ENCODE results near the gene SETBP1. TPM values are rescaled to one million over a fixed set of nuclear protein-coding genes. Genes with fewer than 3 reads are reported as not detected.

SETBP1 gene
- total RNA-seq (2012; rRNA removed): 0.28 and 0.36 TPM in 2 replicates
- polyA plus RNA-seq (2012; rRNA removed): 0.16 and 0.19 TPM in 2 replicates
- 0.02 and 0.09 TPM in 2 replicates for polyA plus RNA-seq (2012; cell fraction: cytosol; rRNA removed)
- polyA plus RNA-seq (2012; cell fraction: nucleus; rRNA removed; ENCODE audit: low replicate concordance): 0.09 and 0.28 TPM in 2 replicates
- Bru-seq, nascent RNA: percentile 37 among the genes with signal in this experiment
- percentile 44 among the genes with signal in this experiment for BruChase-seq, experiment 1, labeled RNA remaining after a 6-hour chase
- BruChase-seq, experiment 2, labeled RNA remaining after a 2-hour chase: percentile 38 among the genes with signal in this experiment
- long read RNA-seq: 0 reads

- Histone ChIP-seq H2AFZ (replicated peaks; ENCODE audit: low read length, poor library complexity) (peak within 1 kb of the TSS; percentile 84), H3K9me3 (ENCODE audit: control insufficient read depth, insufficient read depth, low read length) (no peaks in the 10 kb centered on the region), H3K56ac (ENCODE audit: extremely low read depth, insufficient read depth, low read length) (no peak within 1 kb of the TSS), H4K5ac (ENCODE audit: low read depth, low read length) (no peak within 1 kb of the TSS), H2BK5ac (ENCODE audit: low read depth, low read length, poor library complexity, severe bottlenecking) (no peak within 1 kb of the TSS), H3K9me1 (ENCODE audit: insufficient read depth, low read length) (no peaks in the 10 kb centered on the region), H2BK15ac (ENCODE audit: low read depth, low read length) (no peak within 1 kb of the TSS), H3K14ac (replicated peaks; ENCODE audit: low read depth, low read length) (no peak within 1 kb of the TSS), H3K36me3 (ENCODE audit: control insufficient read depth, insufficient read depth, low read length) (no peaks in the 10 kb centered on the region), H2BK20ac (ENCODE audit: low read depth, low read length) (no peak within 1 kb of the TSS), H3K4me1 (ENCODE audit: control insufficient read depth, insufficient read depth, low read length) (peaks cover 3% of the 10 kb centered on the region; the same call in 1 of the 2 replicates), H3K23ac (ENCODE audit: low read depth, low read length) (peak within 1 kb of the TSS; percentile 3; the same call in 1 of the 2 replicates), H4K91ac (ENCODE audit: insufficient read depth, low read depth, low read length) (no peak within 1 kb of the TSS), H4K20me1 (ENCODE audit: insufficient read depth, low read length) (no peaks in the 10 kb centered on the region), H3K4ac (ENCODE audit: low read depth, low read length) (no peak within 1 kb of the TSS), H2BK120ac (ENCODE audit: low read depth, low read length) (no peak within 1 kb of the TSS), H4K8ac (ENCODE audit: low read depth in 2 of 2, low read length in 2 of 2) (no peak within 1 kb of the TSS), H3K4me2 (ENCODE audit: low read depth, low read length) (peak within 1 kb of the TSS; percentile 72), H3K4me3 (ENCODE audit: insufficient read depth, low read depth, low read length) (peak within 1 kb of the TSS; percentile 75), H3K27ac (ENCODE audit: insufficient read depth, low read length) (peak within 1 kb of the TSS; percentile 30; the same call in 1 of the 2 replicates), H3K9ac (ENCODE audit: low read depth, low read length) (peak within 1 kb of the TSS; percentile 60; the same call in 1 of the 2 replicates), H3K27me3 (ENCODE audit: control insufficient read depth, insufficient read depth, low read length) (peaks cover 21% of the 10 kb centered on the region), H3K18ac (ENCODE audit: low read depth, low read length) (no peak within 1 kb of the TSS; the same call in 1 of the 2 replicates), H2AK9ac (replicated peaks; ENCODE audit: low read depth, low read length, poor library complexity) (no peak within 1 kb of the TSS), H3K79me1 (ENCODE audit: low read depth in 1 of 2, low read length in 2 of 2) (no peaks in the 10 kb centered on the region), H2AK5ac (ENCODE audit: low read depth, low read length) (no peak within 1 kb of the TSS)
- 1% methylated on average over 14 of the region's 64 CpGs; no CpG with 5 or more reads in 1 of the 2 experiments for WGBS, 2 experiments (ENCODE audit: extremely low coverage in 2 of 2, insufficient read length in 1 of 2)
- intact Hi-C loops (cut with micrococcal nuclease) (no loop called here), in situ Hi-C loops (cut with MboI; ENCODE audit: low sequenced_read_pairs) (no loop called here), dilution Hi-C loops (cut with HindIII; ENCODE audit: low sequenced_read_pairs, unreplicated experiment) (no loop called here)
- ChIA-PET POLR2A (ENCODE audit: unreplicated experiment) (no interaction called here), CTCF (no interaction called here)
- BruUV-seq (replicated peaks): no TSS peak
- DNase-seq (peak; percentile 2), ATAC-seq (ENCODE audit: low read depth) (peak; percentile 12; the same call in 1 of the 2 replicates)
- TF ChIP-seq CTCF (conservative IDR thresholded peaks at IDR 0.05; ENCODE audit: low read depth, low read length) (no peak), MAZ (IDR thresholded peaks at IDR 0.05; ENCODE audit: borderline replicate concordance, low read depth, low read length) (no peak), SMC3 (IDR thresholded peaks at IDR 0.05; ENCODE audit: low read depth, low read length) (no peak), NFE2L2 (IDR thresholded peaks at IDR 0.05; ENCODE audit: low read depth, low read length) (no peak), RCOR1 (IDR thresholded peaks at IDR 0.05; ENCODE audit: insufficient replicate concordance, low read length) (no peak), POLR2A (IDR thresholded peaks at IDR 0.05; ENCODE audit: low read depth, low read length) (no peak), CEBPB (IDR thresholded peaks at IDR 0.05; ENCODE audit: low read depth, low read length) (no peak), FOS (IDR thresholded peaks at IDR 0.05; ENCODE audit: low read depth, low read length) (no peak), BHLHE40 (IDR thresholded peaks at IDR 0.05; ENCODE audit: low read depth, low read length) (no peak), MAFK (IDR thresholded peaks at IDR 0.05; ENCODE audit: low read depth, low read length) (no peak), RFX5 (IDR thresholded peaks at IDR 0.05; ENCODE audit: low read depth, low read length) (no peak), USF2 (IDR thresholded peaks at IDR 0.05; ENCODE audit: low read depth, low read length) (no peak), RAD21 (IDR thresholded peaks at IDR 0.05; ENCODE audit: low read length) (no peak), MXI1 (IDR thresholded peaks at IDR 0.05; ENCODE audit: borderline replicate concordance, low read depth, low read length) (no peak)
Measured at GRCh38 chr18:44680273-44681075, at the start of gene SETBP1. Gene SETBP1 (plus strand): TSS chr18:44680888. CDS start chr18:44701347, 20,459 bp downstream.

Data from IMR-90 (cell line).